A549 (cell line): ENCODE results near the gene PGBD5. TPM values are rescaled to one million over a fixed set of nuclear protein-coding genes. Genes with fewer than 3 reads are reported as not detected.

Experiments
- ATAC-seq, 2 experiments: fragments of 200-7000 bp in 1 of 2; fragments of >200 bp in 1 of 2; cut with Nextera tagmentation in 1 of 2; cut with Tn5 transposase in 1 of 2; 3 replicates each; pipeline versions ENCODE4 v1.8.0 to v1.9.1; 2018 to 2020; ENCODE audit warnings: mild to moderate bottlenecking in 1 of 2, moderate library complexity in 1 of 2
- CTCF ChIA-PET: fragments of 300-600 bp; sonication (Branson Sonifier 250); formaldehyde crosslinking; extraction: SDS; loops from one replicate; lab custom pipeline; 2021; ENCODE audit warnings: antibody characterized with exemption, inconsistent platforms; lab: Yijun Ruan, JAX
- POLR2A ChIA-PET: fragments of 350-600 bp; formaldehyde crosslinking; extraction: SDS; loops from one replicate; lab custom pipeline; 2021; ENCODE audit warnings: antibody characterized with exemption, inconsistent platforms; lab: Yijun Ruan, JAX
- DNase-seq, 2 experiments: peaks; one replicate each; pipeline versions ENCODE4 v3.0.0 to v3.0.0-alpha.2; 2011 to 2016; ENCODE audit warnings: low read depth in 1 of 2, low spot score in 1 of 2
- FAIRE-seq: peaks from 2 replicates; lab custom pipeline; 2011; peaks lifted over from hg19 to GRCh38; lab: Jason Lieb, UNC
- H3K27ac ChIP-seq, 2 experiments: fragments of >200 bp; sonication (Bioruptor Twin); formaldehyde crosslinking; 3 replicates each; pipeline ENCODE4 v1.5.1; 2016 to 2017
- H3K4me1 ChIP-seq: fragments of >200 bp; sonication (Bioruptor Twin); formaldehyde crosslinking; 3 replicates; pipeline ENCODE4 v1.6.1; 2016
- H3K4me2 ChIP-seq: fragments of >200 bp; sonication (Bioruptor Twin); formaldehyde crosslinking; 3 replicates; pipeline ENCODE4 v1.6.1; 2016
- H3K4me3 ChIP-seq: fragments of >200 bp; sonication (Bioruptor Twin); formaldehyde crosslinking; 3 replicates; pipeline ENCODE4 v1.5.1; 2016
- H3K9me3 ChIP-seq: fragments of >200 bp; sonication (Bioruptor Twin); formaldehyde crosslinking; 3 replicates; pipeline ENCODE4 v1.6.1; 2016
- CBX8 ChIP-seq: fragments of 200-600 bp; sonication (generic); IDR thresholded peaks from 2 replicates; pipeline ENCODE4 v1.6.1; 2016
- CEBPB ChIP-seq, 2 experiments: fragments of >200 bp in 1 of 2; sonication (Bioruptor Twin) in 1 of 2; formaldehyde crosslinking in 1 of 2; IDR thresholded peaks; 2 replicates each; pipeline ENCODE4 v1.6.1; 2012 to 2016
- CHD2 ChIP-seq: fragments of 150-350 bp; IDR thresholded peaks from 2 replicates; pipeline ENCODE4 v1.6.1; 2014; ENCODE audit warnings: low read length; ENCODE audit not compliant: partially characterized antibody
- CHD4 ChIP-seq: fragments of 200-600 bp; sonication (generic); IDR thresholded peaks from 2 replicates; pipeline ENCODE4 v1.6.1; 2016; ENCODE audit warnings: antibody characterized with exemption, mild to moderate bottlenecking, borderline replicate concordance
- E2F6 ChIP-seq: IDR thresholded peaks from 2 replicates; pipeline ENCODE4 v1.6.1; 2012; ENCODE audit warnings: low read depth, borderline replicate concordance
- EHF ChIP-seq: fragments of 250-450 bp; sonication (Bioruptor Pico); IDR thresholded peaks from 2 replicates; pipeline ENCODE4 v1.5.0; 2020; ENCODE audit warnings: mild to moderate bottlenecking
- EHMT2 ChIP-seq: fragments of 200-600 bp; sonication (generic); IDR thresholded peaks from 2 replicates; pipeline ENCODE4 v1.6.1; 2016; ENCODE audit warnings: antibody characterized with exemption, low read depth, mild to moderate bottlenecking, moderate library complexity
- EP300 ChIP-seq, 2 experiments: fragments of >200 bp; sonication (Bioruptor Twin); formaldehyde crosslinking; IDR thresholded peaks; 2 replicates in 1 of 2; 3 replicates in 1 of 2; pipeline ENCODE4 v1.6.1; 2016 to 2017
- ESRRA ChIP-seq: fragments of 150-350 bp; IDR thresholded peaks from 2 replicates; pipeline ENCODE4 v1.6.1; 2014; ENCODE audit warnings: mild to moderate bottlenecking, low read length, borderline replicate concordance
- FOSB ChIP-seq: fragments of 250-450 bp; sonication (Bioruptor Pico); IDR thresholded peaks from 2 replicates; pipeline ENCODE4 v1.5.0; 2020; ENCODE audit warnings: mild to moderate bottlenecking, moderate library complexity
- FOSL2 ChIP-seq, 2 experiments: fragments of 450-650 bp in 1 of 2; fragments of >200 bp in 1 of 2; sonication (Bioruptor Twin) in 1 of 2; formaldehyde crosslinking; IDR thresholded peaks; 2 replicates each; pipeline versions ENCODE4 v1.5.0 to v1.6.1; 2016 to 2020; ENCODE audit warnings: mild to moderate bottlenecking in 1 of 2, moderate library complexity in 1 of 2
- HDAC2 ChIP-seq: fragments of 200-600 bp; sonication (generic); IDR thresholded peaks from 2 replicates; pipeline ENCODE4 v1.6.1; 2016
- JUN ChIP-seq, 2 experiments: fragments of >200 bp; sonication (Bioruptor Twin); formaldehyde crosslinking; IDR thresholded peaks; 2 replicates in 1 of 2; 3 replicates in 1 of 2; pipeline ENCODE4 v1.6.1; 2016 to 2017
- JUNB ChIP-seq: fragments of >200 bp; sonication (Bioruptor Twin); formaldehyde crosslinking; IDR thresholded peaks from 2 replicates; pipeline ENCODE4 v1.6.1; 2016
- KDM1A ChIP-seq: fragments of 200-600 bp; sonication (generic); IDR thresholded peaks from 2 replicates; pipeline ENCODE4 v1.6.1; 2016; ENCODE audit warnings: low read depth, mild to moderate bottlenecking
- MAFK ChIP-seq: fragments of 450-650 bp; IDR thresholded peaks from 2 replicates; pipeline ENCODE4 v1.6.1; 2014; ENCODE audit not compliant: partially characterized antibody
- MAZ ChIP-seq: fragments of 150-350 bp; IDR thresholded peaks from 2 replicates; pipeline ENCODE4 v1.6.1; 2014; ENCODE audit warnings: antibody characterized with exemption, low read depth, low read length, borderline replicate concordance
- NFE2L2 ChIP-seq: fragments of 150-350 bp; conservative IDR thresholded peaks from 2 replicates; pipeline ENCODE4 v1.6.1; 2014; ENCODE audit warnings: low read length
- NPAS2 ChIP-seq: fragments of 250-450 bp; sonication (Bioruptor Pico); IDR thresholded peaks from 2 replicates; pipeline ENCODE4 v1.8.0; 2022; ENCODE audit warnings: mild to moderate bottlenecking, moderate library complexity, borderline replicate concordance
- NR3C1 ChIP-seq: fragments of >200 bp; sonication (Bioruptor Twin); formaldehyde crosslinking; IDR thresholded peaks from 3 replicates; pipeline ENCODE4 v1.6.1; 2017
- PBX3 ChIP-seq: IDR thresholded peaks from 2 replicates; pipeline ENCODE4 v1.6.1; 2012
- RAD21 ChIP-seq, 2 experiments: fragments of >200 bp in 1 of 2; sonication (Bioruptor Twin) in 1 of 2; formaldehyde crosslinking in 1 of 2; IDR thresholded peaks in 1 of 2; conservative IDR thresholded peaks in 1 of 2; 2 replicates in 1 of 2; 3 replicates in 1 of 2; pipeline ENCODE4 v1.6.1; 2012 to 2018; ENCODE audit warnings: inconsistent platforms in 1 of 2
- RARB ChIP-seq: fragments of 250-450 bp; sonication (Bioruptor Pico); IDR thresholded peaks from 2 replicates; pipeline ENCODE4 v1.8.0; 2021; ENCODE audit warnings: mild to moderate bottlenecking, moderate library complexity
- RCOR1 ChIP-seq: fragments of 150-350 bp; IDR thresholded peaks from 2 replicates; pipeline ENCODE4 v1.6.1; 2014; ENCODE audit warnings: antibody characterized with exemption, low read length, low read depth
- RFX5 ChIP-seq: fragments of 450-650 bp; IDR thresholded peaks from 2 replicates; pipeline ENCODE4 v1.7.1; 2014; ENCODE audit warnings: antibody characterized with exemption, mild to moderate bottlenecking, moderate library complexity
- SREBF2 ChIP-seq: fragments of 450-650 bp; IDR thresholded peaks from 2 replicates; pipeline ENCODE4 v1.6.1; 2014; ENCODE audit warnings: mild to moderate bottlenecking, moderate library complexity
- TP53 ChIP-seq: fragments of 250-450 bp; sonication (Bioruptor Pico); IDR thresholded peaks from 2 replicates; pipeline ENCODE4 v1.5.0; 2021; ENCODE audit warnings: mild to moderate bottlenecking, moderate library complexity
- ZFP36 ChIP-seq: fragments of 450-650 bp; IDR thresholded peaks from 2 replicates; pipeline ENCODE4 v1.6.1; 2014; ENCODE audit warnings: borderline replicate concordance; ENCODE audit not compliant: partially characterized antibody
- WGBS: methylation state at CpG from one replicate; pipeline ENCODE4 v1.1.6; 2017; ENCODE audit errors: missing lambda C conversion rate; 5-methylcytosine and 5-hydroxymethylcytosine counted together
- polyA plus RNA-seq, 4 experiments: library from polyadenylated mRNA; depleted of rRNA in 3 of 4; stranded (reverse); fragments of >200 nt; fragmentation: RNase III in 1 of 4; extraction: RNeasy Plus Mini Kit Qiagen cat#74134 plus additional on column Dnase treatment in 1 of 4; gene quantifications; 2 replicates in 3 of 4; 3 replicates in 1 of 4; pipeline ENCODE4 v1.2.3, GENCODE V29; 2011 to 2017
- TF ChIP-seq, protein P1 (sequence below): IDR thresholded peaks from 2 replicates; pipeline ENCODE4 v1.6.1; 2012
- TF ChIP-seq, protein P2 (sequence below): fragments of >200 bp; sonication (Bioruptor Twin); formaldehyde crosslinking; IDR thresholded peaks from 3 replicates; pipeline ENCODE4 v1.5.1; 2016

Gene PGBD5
- polyA plus RNA-seq, 2 of the 4 experiments (the other 2 are of a cell fraction), result 0.04 to 0.66 TPM

DNA sequence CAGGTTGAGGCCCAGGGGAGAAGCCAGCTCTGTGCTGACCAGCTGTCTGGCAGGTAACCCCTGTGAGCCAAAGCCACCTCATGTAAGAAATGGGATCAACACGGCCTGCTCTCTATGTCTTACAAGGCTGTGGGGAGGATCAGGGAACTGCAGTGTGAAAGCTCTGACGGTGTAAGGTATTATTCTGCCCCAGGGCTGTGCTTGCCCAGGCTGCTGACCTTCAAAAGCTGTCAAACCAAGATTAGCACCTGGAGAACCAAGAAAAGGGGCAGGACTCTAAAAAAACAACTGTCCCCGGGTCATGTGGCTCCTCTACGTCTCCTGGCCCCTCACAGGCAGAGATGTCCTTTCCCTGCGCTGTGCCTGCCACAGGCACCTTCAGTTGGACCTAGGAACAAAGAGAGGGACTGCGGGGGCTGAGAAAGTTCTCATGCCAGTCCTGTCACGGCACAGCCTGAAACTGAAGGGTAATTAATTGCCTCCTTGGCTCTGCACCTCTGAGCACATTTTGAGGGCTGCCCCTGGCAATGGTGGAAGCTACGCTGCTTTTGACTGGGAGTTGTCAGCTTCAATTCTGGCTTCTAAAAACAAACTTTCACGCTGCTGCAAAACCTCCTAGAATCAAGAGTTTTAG is 77.6 kb downstream of the PGBD5 start:
- no peak for DNase-seq
- WGBS, result 53% methylated on average over 9 of the region's 9 CpGs
- H3K4me3 ChIP-seq, result no peak overlapping the region
- no peak overlapping the region for H3K4me2 ChIP-seq
- FAIRE-seq, result no peak
- ATAC-seq, result no peak
- no peak overlapping the region for H3K27ac ChIP-seq
- no peak for TF ChIP-seq KDM1A
- TF ChIP-seq CHD2, result no peak
- CTCF ChIA-PET, result interaction anchor here (0.7 to 1.1 kb wide), 2 partner anchors 8 kb away, joined by 3 to 4 read pairs; no protein-coding TSS in a partner anchor
- no peaks in the 10 kb centered on the region for H3K9me3 ChIP-seq
- POLR2A ChIA-PET, result no interaction called here
- H3K4me1 ChIP-seq, result no peaks in the 10 kb centered on the region

DNA sequence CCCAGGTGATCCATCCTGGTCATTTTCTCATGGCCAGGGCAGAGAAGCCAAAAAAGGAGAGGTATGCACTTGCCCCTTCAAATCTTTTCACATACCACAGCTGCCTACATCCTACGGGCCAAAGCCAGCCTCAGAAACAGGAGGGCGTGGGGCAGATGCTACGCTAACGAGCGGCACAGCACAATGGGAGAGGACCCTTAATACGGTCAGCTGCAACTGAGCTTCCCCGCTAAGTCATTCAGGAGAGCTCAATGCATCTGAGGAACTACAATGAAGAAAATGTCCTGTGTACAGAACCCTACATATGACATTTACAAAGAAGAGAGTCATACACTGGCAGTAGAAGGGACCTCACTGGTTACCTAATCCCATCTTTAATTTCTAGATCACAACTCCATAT is 78.2 kb downstream of the PGBD5 start:
- no peak for ATAC-seq
- no peak overlapping the region for H3K4me2 ChIP-seq
- FAIRE-seq, result no peak
- TF ChIP-seq HDAC2, result no peak
- no peak for TF ChIP-seq EP300 (IDR thresholded peaks at IDR 0.05)
- TF ChIP-seq JUNB, result no peak
- TF ChIP-seq MAZ, result no peak
- TF ChIP-seq CEBPB (IDR thresholded peaks at IDR 0.05), result no peak
- no peak for TF ChIP-seq FOSB (CRISPR knock-in tag)
- no peak for TF ChIP-seq RAD21 (conservative IDR thresholded peaks at IDR 0.05 in 1 of 2, IDR thresholded peaks at IDR 0.05 in 1 of 2)
- TF ChIP-seq, protein P1, sequence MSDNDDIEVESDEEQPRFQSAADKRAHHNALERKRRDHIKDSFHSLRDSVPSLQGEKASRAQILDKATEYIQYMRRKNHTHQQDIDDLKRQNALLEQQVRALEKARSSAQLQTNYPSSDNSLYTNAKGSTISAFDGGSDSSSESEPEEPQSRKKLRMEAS, result no peak
- no peak for TF ChIP-seq EHF (CRISPR knock-in tag)
- TF ChIP-seq SREBF2, result no peak
- no peak for TF ChIP-seq E2F6
- TF ChIP-seq RCOR1, result no peak
- no peak for TF ChIP-seq RARB
- no peak for TF ChIP-seq PBX3
- no peak for TF ChIP-seq NR3C1
- no peak for TF ChIP-seq ZFP36
- no peak for TF ChIP-seq MAFK
- no peak for TF ChIP-seq NPAS2 (CRISPR knock-in tag)
- DNase-seq, result no peak
- no peak overlapping the region for H3K27ac ChIP-seq
- ChIA-PET CTCF (interaction anchor here (1.1 kb wide), 1 partner anchor 9 kb away, joined by 4 read pairs; no protein-coding TSS in a partner anchor), POLR2A (no interaction called here)
- H3K4me3 ChIP-seq, result no peak overlapping the region
- H3K9me3 ChIP-seq, result no peaks in the 10 kb centered on the region
- 69% methylated on average over 7 of the region's 7 CpGs for WGBS
- H3K4me1 ChIP-seq, result no peaks in the 10 kb centered on the region

DNA sequence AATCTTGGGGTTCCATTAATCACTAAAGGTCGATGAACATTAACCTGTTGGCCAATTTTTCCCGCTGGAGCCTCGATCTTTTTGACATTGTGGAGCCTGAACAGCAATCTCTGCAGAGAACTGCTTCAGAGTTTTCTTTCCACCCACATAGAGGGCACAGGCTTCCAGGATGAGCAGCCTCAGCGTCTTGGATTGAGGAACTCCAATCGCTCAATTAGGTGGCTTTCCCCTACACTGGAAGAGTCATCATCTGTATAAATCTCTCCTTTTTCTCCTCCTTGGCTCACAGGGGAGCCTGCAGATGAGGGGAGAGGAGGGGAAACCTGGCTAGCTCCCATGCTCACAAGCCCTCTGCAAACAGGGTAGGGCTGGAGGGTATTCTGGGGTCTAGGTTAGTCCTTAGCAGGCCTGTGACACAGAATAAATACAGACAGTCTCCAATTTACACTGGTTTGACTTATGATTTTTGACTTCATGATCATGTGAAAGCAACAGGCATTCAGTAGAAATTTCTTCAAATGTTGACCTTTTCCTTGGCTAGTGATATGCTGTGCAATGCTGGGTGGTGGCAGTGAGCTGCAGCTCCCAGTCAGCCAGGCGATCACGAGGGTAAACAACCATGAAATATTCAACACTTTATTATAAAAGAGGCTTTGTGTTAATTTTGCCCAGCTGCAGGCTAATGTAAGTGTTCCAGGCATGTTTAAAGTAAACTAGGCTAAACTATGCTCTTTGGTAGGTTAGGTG is 80.8 kb downstream of the PGBD5 start:
- H3K9me3 ChIP-seq, result no peaks in the 10 kb centered on the region
- no peak overlapping the region for H3K27ac ChIP-seq
- FAIRE-seq, result no peak
- CTCF ChIA-PET, result no interaction called here
- TF ChIP-seq FOSL2 (IDR thresholded peaks at IDR 0.05) (no peak), FOSL2 (CRISPR knock-in tag; IDR thresholded peaks at IDR 0.05) (no peak), TP53 (CRISPR knock-in tag) (no peak), EHMT2 (no peak), JUN (IDR thresholded peaks at IDR 0.05) (no peak), ESRRA (no peak), CBX8 (no peak), RARB (no peak), CHD4 (no peak), RCOR1 (no peak), RFX5 (no peak), NFE2L2 (no peak)
- TF ChIP-seq, protein P2, sequence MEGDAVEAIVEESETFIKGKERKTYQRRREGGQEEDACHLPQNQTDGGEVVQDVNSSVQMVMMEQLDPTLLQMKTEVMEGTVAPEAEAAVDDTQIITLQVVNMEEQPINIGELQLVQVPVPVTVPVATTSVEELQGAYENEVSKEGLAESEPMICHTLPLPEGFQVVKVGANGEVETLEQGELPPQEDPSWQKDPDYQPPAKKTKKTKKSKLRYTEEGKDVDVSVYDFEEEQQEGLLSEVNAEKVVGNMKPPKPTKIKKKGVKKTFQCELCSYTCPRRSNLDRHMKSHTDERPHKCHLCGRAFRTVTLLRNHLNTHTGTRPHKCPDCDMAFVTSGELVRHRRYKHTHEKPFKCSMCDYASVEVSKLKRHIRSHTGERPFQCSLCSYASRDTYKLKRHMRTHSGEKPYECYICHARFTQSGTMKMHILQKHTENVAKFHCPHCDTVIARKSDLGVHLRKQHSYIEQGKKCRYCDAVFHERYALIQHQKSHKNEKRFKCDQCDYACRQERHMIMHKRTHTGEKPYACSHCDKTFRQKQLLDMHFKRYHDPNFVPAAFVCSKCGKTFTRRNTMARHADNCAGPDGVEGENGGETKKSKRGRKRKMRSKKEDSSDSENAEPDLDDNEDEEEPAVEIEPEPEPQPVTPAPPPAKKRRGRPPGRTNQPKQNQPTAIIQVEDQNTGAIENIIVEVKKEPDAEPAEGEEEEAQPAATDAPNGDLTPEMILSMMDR, result no peak
- no peak for ATAC-seq
- POLR2A ChIA-PET, result no interaction called here
- 24% methylated on average over 7 of the region's 7 CpGs for WGBS
- DNase-seq, result no peak
- H3K4me1 ChIP-seq, result no peaks in the 10 kb centered on the region
- H3K4me2 ChIP-seq, result no peak overlapping the region
- no peak overlapping the region for H3K4me3 ChIP-seq
